Coronary artery (tissue), 2 donors: ENCODE results near the gene C10orf95.
A peak's percentile ranks its signal among the peaks of the same experiment; 100 is the strongest.

Experiments
- DNase-seq: peaks from one replicate; pipeline ENCODE4 v3.0.0-alpha.2; 2017; ENCODE audit warnings: low spot score
- H3K27ac ChIP-seq, 2 donors: fragments of 200-600 bp; sonication (generic); one replicate each; pipeline ENCODE4 v1.5.1; 2016 to 2019
- H3K4me3 ChIP-seq: fragments of 200-600 bp; sonication (generic); 2 replicates; pipeline ENCODE4 v1.5.1; 2016; ENCODE audit warnings: mild to moderate bottlenecking, moderate library complexity
- CTCF ChIP-seq: fragments of 200-600 bp; sonication (generic); IDR thresholded peaks from one replicate; pipeline ENCODE4 v1.5.1; 2019; ENCODE audit warnings: antibody characterized with exemption

The C10orf95 gene

DNA sequence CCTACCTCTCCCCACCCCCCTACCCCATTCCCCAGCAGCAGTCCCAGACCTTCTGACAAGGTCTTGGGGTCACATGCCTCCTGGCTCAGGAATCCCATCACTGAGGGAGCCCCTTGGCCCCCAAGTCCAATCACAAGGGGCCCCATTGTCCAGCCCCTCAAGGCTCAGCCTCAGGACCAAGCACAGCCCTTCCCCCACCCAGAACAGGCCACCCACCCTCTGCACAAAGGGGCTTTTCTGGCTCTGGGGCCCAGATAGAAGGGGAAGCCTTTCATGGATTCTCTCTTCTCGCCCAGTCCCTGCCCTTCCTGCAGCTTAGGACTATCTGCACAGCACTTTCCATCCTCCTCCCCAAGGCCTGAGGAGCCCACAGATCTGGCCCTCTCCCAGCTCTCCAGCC, 25.9 kb downstream of the C10orf95 start:
- TF ChIP-seq CTCF = no peak
- Histone ChIP-seq H3K4me3 (no peak overlapping the region), H3K27ac (no peak overlapping the region)
- no peak for DNase-seq

- TF ChIP-seq CTCF = no peak
- no peak for DNase-seq
- Histone ChIP-seq H3K27ac (no peak overlapping the region), H3K4me3 (no peak overlapping the region)
These were observed 26.4 kb downstream of the C10orf95 start for GRCh38 chr10:102424916-102425315.

- Histone ChIP-seq H3K27ac (no peak overlapping the region), H3K4me3 (no peak overlapping the region)
- no peak for DNase-seq
- no peak for TF ChIP-seq CTCF
These were observed 27.2 kb downstream of the C10orf95 start for GRCh38 chr10:102424145-102424544.

GRCh38 chr10:102423372-102423968, 27.9 kb downstream of the C10orf95 start:
- H3K27ac ChIP-seq = peak overlapping the region in 1 of 2 donors; percentile 94
- no peak for DNase-seq
- H3K4me3 ChIP-seq = peak overlapping the region; percentile 90
- no peak for TF ChIP-seq CTCF

DNA sequence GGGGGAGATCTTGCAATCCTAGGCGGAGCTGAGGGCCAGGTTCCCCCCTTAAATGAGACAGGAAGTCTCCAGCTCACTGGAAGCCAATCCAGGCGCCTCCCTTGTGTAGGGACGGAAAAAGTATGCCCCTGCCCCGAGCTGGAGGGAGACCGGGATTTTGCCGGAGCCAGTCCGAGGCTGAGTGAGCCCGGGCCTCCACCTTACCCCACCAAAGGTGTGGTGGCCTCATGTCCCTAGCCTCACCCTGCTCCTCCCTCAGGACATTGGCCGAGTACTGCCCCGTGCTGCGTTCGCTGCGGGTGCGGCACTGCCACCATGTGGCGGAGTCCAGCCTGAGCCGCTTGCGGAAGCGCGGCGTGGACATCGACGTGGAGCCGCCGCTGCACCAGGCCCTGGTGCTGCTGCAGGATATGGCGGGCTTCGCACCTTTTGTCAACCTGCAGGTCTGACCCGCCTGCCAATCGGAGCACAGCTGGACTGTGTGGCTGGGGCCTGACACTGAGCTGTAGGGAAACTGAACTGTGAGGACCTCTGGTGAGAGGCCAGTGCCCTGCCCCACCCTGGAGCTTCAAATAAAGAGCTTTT, 28.7 kb downstream of the C10orf95 start:
- Histone ChIP-seq H3K4me3 (peak overlapping the region; percentile 90), H3K27ac (peak overlapping the region; percentile 83 to 94)
- peak; percentile 58 for TF ChIP-seq CTCF
- DNase-seq = peak; percentile 86

DNA sequence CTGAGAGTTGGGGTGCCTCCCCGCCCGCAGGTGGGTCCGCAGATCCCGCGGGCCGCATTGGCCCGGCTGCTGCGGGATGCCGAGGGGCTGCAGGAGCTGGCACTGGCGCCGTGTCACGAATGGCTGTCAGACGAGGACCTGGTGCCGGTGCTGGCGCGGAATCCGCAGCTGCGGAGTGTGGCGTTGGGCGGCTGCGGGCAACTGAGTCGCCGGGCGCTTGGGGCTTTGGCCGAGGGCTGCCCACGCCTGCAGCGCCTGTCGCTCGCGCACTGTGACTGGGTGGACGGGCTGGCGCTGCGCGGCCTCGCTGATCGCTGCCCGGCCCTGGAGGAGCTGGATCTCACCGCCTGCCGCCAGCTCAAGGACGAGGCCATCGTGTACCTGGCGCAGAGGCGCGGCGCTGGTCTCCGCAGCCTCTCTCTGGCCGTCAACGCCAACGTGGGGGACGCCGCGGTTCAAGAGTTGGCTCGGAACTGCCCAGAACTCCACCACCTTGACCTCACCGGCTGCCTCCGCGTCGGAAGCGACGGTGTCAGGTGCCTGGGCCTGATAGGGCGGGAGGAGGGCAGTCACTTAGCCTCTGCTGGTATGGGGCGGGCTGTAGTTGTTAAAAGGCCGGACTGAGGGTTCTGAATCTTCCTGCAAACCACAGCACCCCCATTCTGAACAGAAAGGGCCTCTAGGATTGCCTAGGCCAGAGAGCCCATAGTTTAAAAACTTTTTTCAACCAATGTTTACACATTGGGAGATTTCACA, 29.4 kb downstream of the C10orf95 start:
- peak overlapping the region; percentile 83 to 94 for H3K27ac ChIP-seq
- no peak for DNase-seq

More for the DNA sequence above, 29.4 kb downstream of the C10orf95 start:
- peak overlapping the region; percentile 90 for H3K4me3 ChIP-seq
- no peak for TF ChIP-seq CTCF
